T-helper 22 cell (primary cell): ENCODE results near the gene PIM1.

Experiments used
- DNase-seq: peaks from one replicate; pipeline ENCODE4 v3.0.0-alpha.2; 2020; ENCODE audit warnings: low read depth

PIM1 gene

GRCh38 chr6:37222125-37222967 is 52.4 kb downstream of the PIM1 start:
- peak; percentile 55 for DNase-seq

- no peak for DNase-seq
These were observed 53.0 kb downstream of the PIM1 start for GRCh38 chr6:37222992-37223391.
